ENCODE data around the gene ACOD1.
"Not testable (repeated sequence)": the region's sequence is repeated elsewhere in the genome, so short reads cannot be mapped to it uniquely, and the experiment has no call there.

The ACOD1 gene

GRCh38 chr13:76950101-76950500 lies 1.8 kb downstream of the ACOD1 start:
- TF ChIP-seq ZFX (IDR thresholded peaks at IDR 0.05): no peak
- TF ChIP-seq, protein P1, sequence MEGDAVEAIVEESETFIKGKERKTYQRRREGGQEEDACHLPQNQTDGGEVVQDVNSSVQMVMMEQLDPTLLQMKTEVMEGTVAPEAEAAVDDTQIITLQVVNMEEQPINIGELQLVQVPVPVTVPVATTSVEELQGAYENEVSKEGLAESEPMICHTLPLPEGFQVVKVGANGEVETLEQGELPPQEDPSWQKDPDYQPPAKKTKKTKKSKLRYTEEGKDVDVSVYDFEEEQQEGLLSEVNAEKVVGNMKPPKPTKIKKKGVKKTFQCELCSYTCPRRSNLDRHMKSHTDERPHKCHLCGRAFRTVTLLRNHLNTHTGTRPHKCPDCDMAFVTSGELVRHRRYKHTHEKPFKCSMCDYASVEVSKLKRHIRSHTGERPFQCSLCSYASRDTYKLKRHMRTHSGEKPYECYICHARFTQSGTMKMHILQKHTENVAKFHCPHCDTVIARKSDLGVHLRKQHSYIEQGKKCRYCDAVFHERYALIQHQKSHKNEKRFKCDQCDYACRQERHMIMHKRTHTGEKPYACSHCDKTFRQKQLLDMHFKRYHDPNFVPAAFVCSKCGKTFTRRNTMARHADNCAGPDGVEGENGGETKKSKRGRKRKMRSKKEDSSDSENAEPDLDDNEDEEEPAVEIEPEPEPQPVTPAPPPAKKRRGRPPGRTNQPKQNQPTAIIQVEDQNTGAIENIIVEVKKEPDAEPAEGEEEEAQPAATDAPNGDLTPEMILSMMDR (conservative IDR thresholded peaks at IDR 0.05): no peak

GRCh38 chr13:76953968-76954367 lies 5.7 kb downstream of the ACOD1 start:
- no peak for TF ChIP-seq ZFX (IDR thresholded peaks at IDR 0.05)
- TF ChIP-seq, protein P1 (conservative IDR thresholded peaks at IDR 0.05): no peak
- no peak overlapping the region for H3K27ac ChIP-seq

More at GRCh38 chr13:76950101-76950500, 1.8 kb downstream of the ACOD1 start:
- no peak overlapping the region for H3K27ac ChIP-seq

- no peak overlapping the region for H3K27ac ChIP-seq
Observed at GRCh38 chr13:76954538-76954937, 6.2 kb downstream of the ACOD1 start.

GRCh38 chr13:76955193-76955592 lies 6.9 kb downstream of the ACOD1 start:
- TF ChIP-seq ZFX (IDR thresholded peaks at IDR 0.05): no peak
- TF ChIP-seq, protein P1 (conservative IDR thresholded peaks at IDR 0.05): no peak

More at GRCh38 chr13:76954538-76954937, 6.2 kb downstream of the ACOD1 start:
- TF ChIP-seq, protein P1 (conservative IDR thresholded peaks at IDR 0.05): no peak
- no peak for TF ChIP-seq ZFX (IDR thresholded peaks at IDR 0.05)

GRCh38 chr13:76955661-76956060 lies 7.3 kb downstream of the ACOD1 start:
- no peak overlapping the region for H3K27ac ChIP-seq
- TF ChIP-seq ZFX (IDR thresholded peaks at IDR 0.05): no peak
- TF ChIP-seq, protein P1 (conservative IDR thresholded peaks at IDR 0.05): no peak

More at GRCh38 chr13:76955193-76955592, 6.9 kb downstream of the ACOD1 start:
- no peak overlapping the region for H3K27ac ChIP-seq

GRCh38 chr13:76958841-76959432 lies 10.6 kb downstream of the ACOD1 start:
- TF ChIP-seq, protein P1 (conservative IDR thresholded peaks at IDR 0.05): no peak
- TF ChIP-seq ZFX (IDR thresholded peaks at IDR 0.05): no peak

DNA sequence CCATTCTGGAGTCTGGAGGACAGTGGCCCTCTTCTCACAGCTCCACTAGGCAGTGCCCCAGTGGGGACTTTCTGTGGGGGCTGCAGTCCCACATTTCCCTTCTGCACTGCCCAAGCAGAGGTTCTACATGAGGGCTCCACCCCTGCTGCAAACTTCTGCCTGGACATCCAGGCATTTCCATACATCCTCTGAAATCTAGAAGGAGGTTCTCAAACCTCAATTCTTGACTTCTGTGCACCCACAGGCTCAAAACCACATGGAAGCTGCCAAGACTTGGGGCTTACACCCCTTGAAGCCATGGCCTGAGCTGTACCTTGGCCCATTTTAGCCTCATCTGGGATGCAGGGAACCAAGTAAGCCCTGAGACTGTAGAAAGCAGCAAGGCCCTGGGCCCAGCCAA lies 11.4 kb downstream of the ACOD1 start:
- H3K27ac ChIP-seq: not testable (repeated sequence)

More at GRCh38 chr13:76958841-76959432, 10.6 kb downstream of the ACOD1 start:
- no peak overlapping the region for H3K27ac ChIP-seq
